DMS153 treated with DMSO at 0.1 percent for 48 hours (cell line): ENCODE results near the gene CACTIN.
"Not testable (repeated sequence)": the region's sequence is repeated elsewhere in the genome, so short reads cannot be mapped to it uniquely, and the experiment has no call there.

Source experiments
- DNase-seq: peaks from one replicate; lab custom pipeline; 2025; ENCODE audit not compliant: unreplicated experiment; lab: John Stamatoyannopoulos, UW

CACTIN gene

DNA sequence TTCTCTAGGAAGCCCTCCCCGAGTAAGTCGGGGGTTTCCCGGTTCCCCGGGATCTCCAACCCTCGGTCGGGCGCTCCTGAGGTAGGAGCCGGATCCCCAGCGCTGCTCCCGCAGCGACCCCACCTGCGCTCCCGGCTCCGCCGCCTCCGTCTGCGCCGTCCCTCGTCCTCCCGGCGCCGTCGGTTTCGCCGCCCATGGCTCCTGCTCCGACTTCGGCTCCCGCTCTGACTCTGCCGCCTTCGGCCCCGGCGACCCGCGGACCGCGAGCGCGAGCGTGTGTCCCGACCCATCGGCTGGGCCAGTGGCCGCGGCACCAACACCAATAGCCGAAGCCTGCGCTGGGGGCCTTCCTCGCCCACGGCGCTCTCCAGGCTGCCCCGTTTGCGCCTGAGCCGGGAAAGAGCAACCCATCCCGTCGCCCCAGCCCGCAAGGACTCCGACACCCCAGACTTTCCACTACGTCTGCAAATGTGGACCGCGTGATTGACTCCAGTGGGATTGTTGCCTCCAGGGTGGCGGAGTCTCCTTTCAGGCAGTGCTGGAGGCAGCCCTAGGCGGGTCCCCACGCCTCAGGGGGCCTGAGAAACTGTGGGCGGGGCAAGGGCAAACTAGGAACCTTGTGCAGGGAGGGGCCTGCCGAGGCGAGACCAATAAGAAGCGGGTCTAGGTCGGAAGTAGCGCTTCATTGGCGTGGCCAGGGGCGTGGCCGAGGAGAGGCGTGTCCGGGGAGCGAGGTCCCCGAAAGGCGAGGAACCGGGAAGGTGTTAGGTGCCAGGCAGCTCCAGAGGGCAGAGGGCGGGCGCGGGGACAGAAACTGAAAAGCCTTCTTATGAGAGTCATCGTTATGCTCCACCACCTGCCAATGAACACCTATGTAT is at the start of gene CACTIN:
Gene CACTIN (minus strand): TSS at position 318 of the 878 bp plus-strand sequence. CDS start 28 bp downstream, at position 290.
- peak; percentile 92 for DNase-seq

DNA sequence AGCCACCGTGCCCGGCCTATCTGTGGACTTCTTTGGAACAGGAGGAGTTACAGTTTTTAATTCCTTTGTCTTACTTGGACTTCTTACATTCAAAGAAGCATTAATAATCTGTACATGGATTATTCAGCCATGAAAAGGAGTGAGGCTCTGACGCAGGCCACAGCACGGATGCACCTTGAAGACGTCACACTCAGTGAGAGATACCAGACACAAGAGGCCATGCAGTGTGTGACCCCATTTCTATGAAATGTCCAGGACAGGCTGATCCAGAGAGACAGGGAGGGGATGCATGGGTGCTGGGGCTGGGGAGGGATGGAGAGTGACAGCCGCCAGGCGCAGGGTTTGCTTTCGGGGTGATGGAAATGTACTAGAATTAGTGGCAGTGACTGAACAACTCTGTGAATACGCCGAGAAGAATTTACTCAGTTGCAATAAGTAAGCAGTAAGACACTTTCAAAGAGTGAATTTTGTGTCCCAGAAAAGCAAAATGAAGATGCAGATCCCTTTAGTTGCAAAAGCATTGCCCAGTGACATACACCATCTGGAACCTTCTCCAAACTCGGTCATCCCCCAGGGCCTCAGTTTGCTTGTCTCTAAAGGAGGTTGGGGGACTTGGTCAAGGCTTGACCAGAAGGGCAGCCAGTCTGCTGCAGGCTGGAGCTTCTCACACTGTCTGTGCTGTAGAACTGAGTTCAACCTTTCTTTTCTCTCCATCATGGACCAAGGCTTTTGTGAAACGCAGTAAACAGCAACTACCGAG is 48.4 kb upstream of the CACTIN start:
- DNase-seq = no peak

DNA sequence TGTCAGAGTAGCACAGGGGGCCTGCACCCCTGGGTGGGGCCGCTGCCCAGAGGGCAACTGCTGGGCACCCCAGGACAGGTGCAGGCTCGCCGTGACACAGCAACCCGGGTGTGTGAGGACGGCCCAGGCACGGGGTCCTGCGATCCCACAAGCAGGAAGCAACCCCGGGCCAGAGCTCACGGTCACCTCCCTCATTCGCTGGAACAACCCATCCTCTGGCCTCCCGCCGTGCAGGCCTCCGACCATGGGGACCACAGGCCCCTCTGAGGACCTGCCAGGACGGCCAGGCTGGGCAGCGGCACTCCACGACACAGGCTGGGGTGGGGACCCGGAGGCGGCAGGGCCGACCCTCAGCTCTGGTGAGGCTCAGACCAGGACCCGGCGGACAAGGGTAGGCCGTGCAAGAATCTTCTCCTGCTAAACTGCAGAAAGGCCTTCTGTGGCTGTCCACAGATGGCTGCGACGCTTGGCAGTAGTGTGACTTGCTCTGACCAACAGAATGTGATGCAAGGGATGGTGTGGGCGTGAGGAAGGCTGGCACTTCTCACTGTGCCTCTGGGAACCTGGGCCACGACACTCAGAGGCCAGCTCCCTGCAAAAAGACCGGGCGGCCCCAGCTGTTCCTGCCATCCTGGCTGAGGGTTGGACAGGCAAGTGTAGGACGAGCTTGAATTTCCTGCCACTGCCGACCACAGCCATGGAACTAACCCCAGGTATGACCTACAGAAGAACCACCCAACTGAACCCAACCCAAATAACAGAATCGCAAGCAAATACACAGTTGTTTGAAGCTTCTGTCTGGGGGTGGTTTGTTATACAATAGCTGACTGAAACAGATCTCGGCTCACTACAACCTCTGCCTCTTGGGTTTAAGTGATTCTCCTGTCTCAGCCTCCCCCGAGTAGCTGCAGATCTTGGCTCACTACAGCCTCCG is 47.2 kb upstream of the CACTIN start:
- DNase-seq = no peak

GRCh38 chr19:3672993-3673392 is 46.4 kb upstream of the CACTIN start:
- no peak for DNase-seq

DNA sequence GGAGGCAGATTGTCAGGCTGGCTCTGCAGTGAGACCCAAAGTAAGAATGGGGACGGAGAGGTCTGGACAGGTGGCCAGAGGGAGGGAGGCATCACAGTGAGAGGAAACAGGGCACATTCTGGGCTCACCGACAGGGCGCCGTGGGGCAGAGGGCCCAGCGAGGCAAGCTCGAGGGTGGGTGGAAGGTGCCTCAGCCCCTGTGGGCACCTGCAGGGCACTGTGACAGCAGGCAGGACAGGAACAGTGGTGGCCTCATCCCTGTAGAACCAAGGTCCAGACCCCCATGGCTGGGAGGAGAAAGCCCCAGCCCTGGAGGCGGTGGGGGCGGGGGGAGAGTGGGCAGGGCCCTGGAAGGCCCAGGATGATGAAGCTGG is 46.0 kb upstream of the CACTIN start:
- DNase-seq = no peak

DNA sequence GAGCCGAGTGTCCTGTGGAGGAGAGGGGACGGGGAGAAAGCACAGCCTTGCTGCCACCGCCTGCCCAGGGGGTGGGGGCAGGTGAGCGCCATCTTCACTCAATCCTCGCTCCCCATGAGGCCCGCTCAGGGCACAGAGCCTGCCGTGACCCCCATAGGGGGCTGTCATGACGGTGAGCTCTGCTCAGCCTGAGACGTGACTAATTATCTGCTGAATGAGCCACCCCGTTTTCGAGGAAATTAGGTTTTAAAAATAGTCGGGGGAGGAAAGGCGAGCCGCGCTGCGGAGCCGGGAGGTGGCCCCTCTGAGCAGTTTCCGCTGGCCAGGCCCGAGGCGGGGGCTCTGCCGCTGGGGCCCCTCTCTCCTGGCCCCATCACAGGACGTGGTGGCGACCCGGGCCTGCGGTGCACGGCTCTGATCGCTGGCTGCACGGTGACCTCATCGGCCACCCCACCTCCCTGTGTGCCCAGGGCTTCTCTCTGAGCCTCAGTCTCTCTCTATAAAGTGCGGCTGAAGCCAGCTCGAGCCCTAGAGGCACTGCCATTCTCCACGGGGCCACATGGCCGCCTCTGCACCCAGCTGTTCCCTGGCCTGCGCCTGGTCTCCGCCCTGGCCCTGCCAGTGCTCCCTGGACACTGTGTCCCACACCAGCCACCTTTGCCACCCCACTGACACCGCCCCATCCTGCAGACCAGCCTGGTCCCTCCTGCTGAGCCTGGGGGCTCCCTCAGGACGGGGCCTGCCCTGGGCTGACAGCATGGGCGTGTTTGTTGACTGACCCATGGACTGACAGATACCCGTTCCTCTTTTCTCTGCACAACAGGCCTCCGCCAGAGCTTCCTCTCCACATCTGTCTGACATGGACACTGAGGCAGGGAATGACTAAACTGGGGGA is 45.3 kb upstream of the CACTIN start:
- no peak for DNase-seq

DNA sequence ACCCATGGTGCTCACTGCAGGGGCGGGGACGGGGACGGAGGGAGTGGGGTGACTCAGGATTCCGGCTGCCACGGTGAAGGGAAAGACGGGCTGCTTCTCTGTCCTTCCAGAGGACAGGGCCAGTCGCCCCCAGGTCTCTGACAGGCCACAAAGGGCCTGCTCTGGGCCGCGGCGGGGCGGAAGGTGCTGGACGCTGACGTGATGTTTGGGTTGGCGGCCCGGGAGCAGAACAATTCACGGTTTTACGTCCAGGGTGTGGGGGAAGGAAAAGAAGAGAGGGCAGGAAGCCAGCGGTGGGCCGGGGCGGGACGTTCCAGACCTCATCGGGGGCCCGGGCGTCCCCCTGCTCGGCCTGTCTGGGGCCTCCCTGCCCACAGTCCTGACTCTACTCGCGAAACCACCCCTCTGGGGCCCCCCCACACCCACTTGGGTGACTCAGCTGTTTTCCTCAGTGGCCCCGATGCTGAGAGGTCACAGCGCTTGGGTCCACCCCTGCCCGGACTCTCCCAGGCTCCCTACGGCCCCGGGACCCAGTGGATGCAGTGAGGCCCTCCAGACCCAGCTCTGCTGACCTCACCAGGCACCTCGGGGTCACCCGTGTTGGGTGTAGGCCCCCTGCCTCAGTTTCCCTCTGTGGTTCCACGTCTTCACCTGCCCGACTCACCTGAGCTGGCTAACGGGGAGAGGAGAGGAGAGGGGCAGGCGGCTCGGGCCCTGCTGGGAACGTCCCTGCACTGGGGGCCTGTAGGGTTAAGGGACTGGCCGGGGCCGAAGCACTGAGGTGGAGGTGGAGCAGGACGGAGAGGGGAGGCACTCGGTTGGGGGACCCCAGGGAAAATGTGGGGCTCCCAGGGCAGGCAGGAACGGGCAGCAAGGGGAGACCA is 44.4 kb upstream of the CACTIN start:
- DNase-seq = no peak

DNA sequence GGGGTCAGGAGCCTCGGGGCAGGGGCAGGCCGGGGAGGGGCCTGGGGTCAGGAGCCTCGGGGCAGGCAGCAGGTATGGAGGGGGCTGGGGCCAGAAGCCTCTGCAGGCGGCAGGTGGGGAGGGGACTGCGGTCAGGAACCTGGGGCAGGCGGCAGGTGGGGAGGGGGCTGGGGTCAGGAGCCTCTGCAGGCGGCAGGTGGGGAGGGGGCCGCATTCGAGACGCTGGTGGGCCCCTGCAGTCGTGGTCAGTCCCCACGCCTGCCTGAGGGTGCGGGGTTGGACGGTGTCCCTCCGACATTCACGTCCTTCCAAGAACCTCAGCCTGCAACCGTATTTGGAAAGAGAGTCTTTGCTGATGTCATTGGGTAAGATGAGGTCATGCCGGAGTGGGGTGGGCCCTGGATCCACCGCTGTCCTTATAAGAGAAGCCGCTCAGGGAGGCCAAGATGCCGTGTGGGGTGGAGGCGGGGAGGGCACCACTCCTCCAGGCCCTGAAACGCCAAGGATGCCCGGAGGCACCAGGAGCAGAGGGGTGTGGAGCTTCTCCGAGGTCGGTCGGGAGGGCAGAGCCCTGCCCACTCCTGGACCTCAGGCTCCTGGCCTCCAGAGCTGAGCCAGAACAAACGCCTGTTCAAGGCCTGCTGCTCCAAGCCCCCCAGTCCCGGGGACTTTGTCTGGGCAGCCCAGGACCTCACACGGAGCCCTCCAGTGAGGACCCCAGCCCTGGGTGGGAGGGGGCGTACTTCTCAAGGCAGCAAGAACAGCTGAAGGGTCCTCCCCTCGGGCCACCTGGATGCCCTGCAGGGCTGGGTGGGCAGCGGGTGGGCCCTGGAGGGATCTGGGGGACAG is 43.6 kb upstream of the CACTIN start:
- no peak for DNase-seq

DNA sequence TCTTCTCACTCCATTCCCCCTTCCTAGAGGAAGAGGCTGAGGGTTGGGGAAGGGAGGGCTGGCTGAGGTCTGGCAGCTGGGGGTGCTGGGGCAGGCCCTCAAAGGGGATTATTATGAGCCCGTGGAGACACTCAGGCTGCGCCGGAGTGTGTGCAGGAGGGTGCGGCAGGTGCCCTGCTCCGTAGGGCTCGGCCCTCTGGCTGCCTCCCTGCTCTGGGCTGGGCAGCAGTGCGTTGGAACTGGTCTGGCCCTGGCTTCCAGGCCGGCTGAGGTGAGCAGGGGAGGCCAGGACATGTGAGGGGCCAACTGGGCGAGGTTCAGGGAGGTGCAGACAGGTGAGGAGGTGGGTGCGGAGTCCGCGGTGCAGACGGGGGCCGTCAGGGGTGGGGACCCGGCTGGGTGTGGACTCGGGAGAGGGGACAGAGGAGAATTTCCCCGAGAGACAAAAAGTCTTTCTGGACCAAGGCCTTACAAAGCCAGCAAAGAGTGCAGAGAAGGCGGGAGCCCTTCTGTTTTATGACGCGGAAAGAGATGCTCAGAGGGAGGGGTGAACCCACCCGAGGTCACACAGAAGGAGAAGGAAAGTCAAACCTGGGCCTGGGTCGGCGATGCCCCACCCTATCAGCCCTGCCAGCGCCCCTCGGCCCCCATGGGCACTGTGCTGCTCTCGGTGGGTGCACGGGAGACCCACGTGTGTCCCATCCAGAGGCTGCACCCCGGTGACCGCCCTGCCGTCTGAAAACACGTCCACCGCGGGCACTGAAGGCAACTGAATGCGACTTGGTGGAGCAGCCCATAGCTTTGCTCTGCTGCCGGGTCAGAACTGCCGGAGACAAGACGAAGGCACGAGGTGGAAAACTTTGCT is 42.7 kb upstream of the CACTIN start:
- no peak for DNase-seq

DNA sequence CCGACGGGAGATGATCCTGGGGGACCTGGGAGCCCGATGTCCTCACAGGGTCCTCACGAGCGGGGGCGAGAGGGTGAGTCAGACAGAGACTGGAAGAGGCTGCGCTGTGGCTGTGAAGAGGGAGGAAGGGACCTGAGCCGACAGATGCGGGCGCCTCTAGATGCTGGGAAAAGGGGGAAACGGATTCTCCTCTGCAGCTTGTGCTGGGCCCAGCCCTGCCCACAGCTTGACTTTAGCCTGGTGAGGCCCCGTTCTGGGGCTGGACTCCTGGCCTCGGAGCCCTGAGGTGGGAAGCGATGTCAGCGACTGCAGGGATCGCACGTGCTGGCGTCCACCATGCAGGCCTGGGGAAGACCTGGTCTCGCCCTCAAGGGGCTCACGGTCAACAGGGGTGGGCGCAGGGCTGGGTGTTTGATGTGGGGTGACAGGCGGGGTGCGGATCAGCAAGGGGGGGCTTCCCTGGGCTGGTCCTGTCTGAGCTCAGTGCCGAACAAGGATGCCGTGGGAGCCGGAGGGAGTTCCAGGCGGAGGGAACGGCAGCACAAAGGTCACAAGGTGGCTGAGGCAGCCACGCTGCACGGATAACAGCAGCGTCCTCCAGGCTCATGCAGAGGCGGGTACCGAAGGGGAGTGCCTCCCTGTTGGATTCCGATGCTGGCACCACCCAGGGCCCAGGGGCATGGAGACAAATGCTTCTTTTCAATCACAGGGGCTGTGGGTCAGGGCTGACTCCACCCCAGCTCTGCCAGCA is 41.9 kb upstream of the CACTIN start:
- DNase-seq = no peak

DNA sequence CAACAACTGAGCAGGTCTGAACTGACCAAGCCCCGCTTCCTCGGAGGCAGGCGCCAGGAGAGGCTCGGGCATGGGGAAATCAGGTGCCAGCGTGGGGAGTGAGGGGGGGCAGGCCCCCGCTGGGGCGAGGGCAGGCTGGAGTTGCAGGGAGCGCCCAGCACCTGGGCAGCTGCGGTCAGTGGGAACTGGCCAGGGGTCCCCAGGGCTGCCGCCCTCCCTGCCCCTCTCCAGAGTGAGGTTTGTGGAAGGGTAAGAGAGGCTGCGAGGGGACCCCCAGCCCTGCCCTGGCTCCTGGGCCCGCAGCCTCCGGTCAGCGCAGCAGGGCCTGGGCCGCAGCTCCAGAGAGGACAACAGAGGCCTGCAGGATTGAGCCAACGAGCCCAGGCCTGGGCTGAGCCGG is 41.2 kb upstream of the CACTIN start:
- DNase-seq = no peak

DNA sequence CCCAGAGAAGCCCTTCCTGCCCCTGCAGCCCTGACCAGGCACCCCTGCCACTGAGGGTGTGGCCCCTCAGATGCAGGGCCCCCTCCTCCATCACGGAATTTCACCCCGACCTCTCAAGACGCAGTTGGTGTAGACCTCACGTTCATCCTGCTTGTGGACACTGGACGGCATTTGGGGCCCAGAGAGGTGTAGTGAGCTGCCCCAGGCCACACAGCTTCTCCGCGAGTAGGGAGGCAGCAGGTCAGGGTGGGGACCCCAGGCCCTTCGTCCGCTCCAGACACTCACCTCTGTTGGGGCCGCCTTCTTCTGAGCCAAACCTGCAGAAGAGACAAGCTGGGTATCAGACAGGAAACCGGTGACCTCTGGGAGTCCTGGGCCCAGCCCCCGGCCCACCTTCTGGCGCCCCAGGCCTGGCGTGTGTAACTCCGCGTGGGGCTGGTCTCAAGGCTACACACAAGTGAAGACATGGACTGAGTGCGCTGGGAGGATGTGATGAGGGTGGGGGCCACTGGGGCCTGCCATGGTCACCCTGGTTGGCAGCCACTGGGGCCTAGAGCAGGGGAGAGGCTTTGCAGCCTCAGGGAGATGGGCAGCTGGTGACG is 40.5 kb upstream of the CACTIN start:
- no peak for DNase-seq

- DNase-seq = not testable (repeated sequence)
Measured at GRCh38 chr19:3666545-3666856, 39.9 kb upstream of the CACTIN start.

GRCh38 chr19:3665681-3666544 is 39.3 kb upstream of the CACTIN start:
- no peak for DNase-seq

DNA sequence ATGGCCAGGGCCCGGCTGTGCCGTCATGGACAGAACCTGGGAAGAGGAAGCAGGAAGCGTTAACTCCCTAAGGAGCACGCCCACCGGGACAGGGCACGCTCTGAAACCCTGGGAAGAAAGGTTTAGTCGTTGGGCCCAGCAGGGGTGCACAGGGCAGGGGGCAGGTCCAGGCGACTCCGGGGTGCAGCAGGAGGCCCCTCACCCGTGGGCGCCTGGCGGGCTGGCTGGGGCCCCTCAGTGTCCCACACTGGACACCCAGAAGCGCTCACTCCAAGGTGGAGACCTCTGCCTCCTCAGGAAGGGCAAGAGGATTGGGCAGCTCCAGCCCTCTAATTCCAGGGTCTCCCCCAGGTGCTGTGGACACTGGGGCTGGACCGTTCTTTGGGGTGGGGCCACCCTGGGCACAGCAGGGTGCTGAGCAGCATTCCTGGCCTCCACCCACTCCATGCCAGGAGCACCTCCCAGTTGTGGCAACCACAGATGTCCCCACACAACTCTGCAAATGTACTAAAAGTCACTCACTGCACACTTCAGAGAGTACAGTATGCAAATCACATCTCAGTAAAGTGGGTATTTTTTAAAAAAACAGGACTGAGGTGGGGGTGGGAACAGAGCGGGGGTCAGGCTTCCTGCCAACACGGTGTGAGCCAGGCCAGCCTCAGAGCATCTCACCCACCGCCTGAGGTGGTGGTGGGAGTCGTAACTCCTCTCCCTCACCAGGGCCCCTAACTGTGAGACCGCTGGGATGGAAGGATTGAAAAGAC is 38.5 kb upstream of the CACTIN start:
- DNase-seq = no peak
